Measurements from ENCODE around the gene PPM1L.

GRCh38 chr3:161069511-161070251 lies 313.6 kb downstream of the PPM1L start:
- TF ChIP-seq CTCF (conservative IDR thresholded peaks at IDR 0.05), result no peak
- no peak for TF ChIP-seq EZH2 (IDR thresholded peaks at IDR 0.05; ENCODE audit: low read depth)

Data from PC-9 (cell line).